Measurements from ENCODE around the gene SLC50A1.

The SLC50A1 gene

DNA sequence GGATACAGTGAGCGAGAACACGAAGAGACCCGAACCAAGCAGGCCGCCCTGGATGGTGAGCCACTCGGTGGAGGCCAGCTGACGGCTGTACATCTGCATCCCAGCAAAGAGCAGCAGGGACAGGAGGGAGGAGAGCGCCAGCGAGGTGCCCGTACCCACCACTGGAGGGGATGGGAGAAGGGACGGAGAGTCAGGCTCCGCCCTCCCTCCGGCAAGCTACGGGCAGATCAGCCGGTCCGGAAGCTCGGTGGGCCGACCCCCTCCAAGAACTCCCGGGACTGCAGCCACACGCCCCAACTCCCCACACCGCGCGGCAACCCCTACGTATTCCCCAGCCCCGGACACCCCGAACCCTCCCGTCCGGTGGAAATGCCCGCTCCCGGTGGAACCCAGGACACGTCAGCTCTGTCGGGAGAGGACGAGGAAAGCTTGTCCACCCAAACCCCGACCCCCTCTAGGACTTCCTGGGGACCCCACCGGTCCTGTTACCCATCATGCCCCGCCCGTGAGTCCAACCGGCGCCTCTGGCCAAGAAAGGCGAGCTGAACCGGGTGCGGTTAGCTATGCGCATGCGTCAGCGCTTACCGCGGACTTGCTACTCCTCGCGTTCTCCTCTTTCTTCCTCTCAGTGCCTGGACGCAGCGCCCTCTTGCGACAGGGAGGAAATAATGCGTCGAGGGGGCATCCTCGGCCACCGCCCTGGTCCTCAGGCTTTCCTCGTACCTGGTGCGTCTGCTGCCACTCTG, 37.3 kb downstream of the SLC50A1 start, which contains the start of gene KRTCAP2:
Gene KRTCAP2, minus strand, starts transcription at position 573 of the 746 bp plus-strand sequence. Its CDS starts 80 bp downstream, at position 493.
- DNase-seq = peak; percentile 92

DNA sequence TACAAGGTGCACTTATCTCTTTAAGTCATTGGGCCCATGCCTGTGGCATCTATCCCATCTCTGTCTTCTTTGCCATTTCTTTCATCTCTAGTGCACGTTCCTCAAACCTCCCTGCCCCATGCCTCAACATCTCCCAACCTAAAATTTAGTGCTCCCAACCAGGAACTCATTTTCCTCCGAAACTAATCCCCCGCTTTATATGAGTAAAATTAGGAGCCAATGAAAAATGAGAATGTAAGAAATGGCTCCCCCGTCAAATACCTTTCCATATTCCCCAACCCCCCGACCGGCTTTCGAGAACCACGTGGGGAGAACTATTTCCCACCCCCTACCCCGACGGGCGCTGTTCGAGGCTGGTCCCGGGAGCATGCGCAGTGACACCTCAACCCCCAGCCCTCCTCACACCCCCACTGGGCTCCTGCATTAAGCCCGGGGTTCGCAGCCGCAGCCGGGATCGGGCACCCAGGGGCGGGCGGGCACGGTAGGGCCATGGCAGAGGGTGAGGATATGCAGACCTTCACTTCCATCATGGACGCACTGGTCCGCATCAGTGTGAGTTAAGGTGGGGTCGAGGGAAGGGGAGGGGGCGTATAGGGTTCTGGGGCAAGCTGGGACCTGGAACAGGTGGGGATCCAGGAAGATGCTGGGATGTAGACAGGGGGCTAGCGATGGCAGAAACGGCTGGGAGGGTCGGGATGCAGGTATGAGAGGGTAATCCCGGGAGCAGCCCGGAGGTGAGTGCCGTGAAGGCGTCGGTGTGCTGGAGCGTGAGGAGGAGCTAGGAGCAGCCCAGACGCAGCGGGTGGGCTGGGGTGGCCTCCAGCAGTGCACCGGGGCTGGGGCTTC, 38.0 kb downstream of the SLC50A1 start, which contains the start of gene TRIM46:
Gene TRIM46, plus strand, starts transcription at position 372 of the 846 bp plus-strand sequence. Its CDS starts 118 bp downstream, at position 490.
- DNase-seq = peak; percentile 50

DNA sequence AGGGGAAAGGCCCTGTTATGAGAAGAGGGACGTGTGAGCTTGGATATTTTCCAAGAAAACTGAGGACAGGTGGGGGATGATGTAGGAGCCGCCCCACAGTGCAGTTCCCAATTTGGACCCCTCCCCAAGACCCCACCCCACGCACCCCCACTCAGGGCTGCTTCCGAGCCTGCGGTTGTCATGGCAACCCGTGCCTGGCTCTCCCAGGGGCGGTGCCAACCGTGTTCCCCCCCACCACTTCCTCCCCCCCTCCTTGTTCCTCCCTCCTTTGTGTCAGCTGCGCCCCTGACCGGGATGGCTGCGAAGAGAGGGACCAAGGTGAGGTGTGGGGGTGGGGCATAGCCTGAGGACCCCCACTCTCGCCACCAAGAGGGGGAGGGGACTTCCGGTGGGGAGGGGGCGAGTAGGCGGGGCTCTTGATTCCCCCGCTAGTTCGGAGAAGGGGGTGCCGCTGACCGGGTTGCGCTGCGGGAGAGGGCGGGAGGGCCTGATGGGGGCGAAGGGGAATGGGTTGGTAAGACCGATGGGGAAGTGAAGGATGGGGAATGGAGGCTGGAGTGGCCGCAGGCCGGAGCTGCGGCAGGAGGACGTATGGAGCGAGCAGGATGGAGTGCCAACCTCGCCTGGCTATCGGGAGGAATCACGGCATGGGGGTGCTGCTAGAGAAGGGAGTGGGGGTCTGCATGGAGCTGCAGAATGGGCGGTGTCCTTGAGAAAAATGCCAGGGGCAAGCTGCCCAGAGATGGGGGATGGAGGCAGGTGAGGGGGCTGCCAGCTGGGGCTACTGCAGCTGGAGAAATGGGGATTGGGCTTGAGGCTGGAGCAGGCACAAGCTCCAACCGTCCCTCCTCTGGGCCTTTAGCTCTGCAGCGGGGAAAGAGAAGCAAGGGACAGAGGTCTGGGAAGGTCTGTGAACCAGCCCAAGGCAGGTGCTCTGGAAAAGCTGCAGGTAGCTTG, 39.0 kb downstream of the SLC50A1 start:
- peak; percentile 36 for DNase-seq

DNA sequence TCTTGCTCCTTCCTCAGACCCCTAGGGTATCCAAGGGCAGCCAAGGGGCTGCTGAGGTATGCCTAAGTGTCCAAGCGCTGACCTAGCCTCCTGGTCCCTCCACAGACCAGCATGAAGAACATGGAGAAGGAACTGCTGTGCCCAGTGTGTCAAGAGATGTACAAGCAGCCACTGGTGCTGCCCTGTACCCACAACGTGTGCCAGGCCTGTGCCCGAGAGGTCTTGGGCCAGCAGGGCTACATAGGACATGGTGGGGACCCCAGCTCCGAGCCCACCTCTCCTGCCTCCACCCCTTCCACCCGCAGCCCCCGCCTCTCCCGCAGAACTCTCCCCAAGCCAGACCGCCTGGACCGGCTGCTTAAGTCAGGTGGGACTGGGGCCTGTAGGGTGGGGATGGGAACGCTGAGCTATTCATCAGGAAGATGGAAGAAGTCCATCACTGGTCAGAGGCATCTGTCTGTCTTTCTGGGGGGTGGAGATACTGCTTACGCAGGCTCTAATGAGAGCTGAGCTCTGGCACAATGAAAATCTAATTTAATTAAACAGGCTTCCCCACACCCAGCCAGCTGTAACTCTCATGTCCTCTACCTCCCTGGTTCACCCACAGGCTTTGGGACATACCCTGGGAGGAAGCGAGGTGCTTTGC, 39.8 kb downstream of the SLC50A1 start:
- DNase-seq = no peak

DNA sequence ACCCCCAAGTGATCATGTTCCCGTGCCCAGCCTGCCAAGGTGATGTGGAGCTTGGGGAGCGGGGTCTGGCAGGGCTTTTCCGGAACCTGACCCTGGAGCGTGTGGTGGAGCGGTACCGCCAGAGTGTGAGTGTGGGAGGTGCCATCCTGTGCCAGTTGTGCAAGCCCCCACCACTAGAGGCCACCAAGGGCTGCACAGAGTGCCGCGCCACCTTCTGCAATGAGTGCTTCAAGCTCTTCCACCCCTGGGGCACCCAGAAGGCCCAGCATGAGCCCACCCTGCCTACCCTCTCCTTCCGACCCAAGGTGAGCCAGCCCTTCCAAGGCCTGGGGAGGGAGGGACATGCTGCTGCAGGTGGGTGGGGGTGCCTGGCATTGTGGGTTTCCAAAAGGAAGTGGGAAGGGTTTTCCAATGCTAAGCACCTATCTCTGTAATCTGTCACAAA, 40.3 kb downstream of the SLC50A1 start:
- DNase-seq = no peak

DNA sequence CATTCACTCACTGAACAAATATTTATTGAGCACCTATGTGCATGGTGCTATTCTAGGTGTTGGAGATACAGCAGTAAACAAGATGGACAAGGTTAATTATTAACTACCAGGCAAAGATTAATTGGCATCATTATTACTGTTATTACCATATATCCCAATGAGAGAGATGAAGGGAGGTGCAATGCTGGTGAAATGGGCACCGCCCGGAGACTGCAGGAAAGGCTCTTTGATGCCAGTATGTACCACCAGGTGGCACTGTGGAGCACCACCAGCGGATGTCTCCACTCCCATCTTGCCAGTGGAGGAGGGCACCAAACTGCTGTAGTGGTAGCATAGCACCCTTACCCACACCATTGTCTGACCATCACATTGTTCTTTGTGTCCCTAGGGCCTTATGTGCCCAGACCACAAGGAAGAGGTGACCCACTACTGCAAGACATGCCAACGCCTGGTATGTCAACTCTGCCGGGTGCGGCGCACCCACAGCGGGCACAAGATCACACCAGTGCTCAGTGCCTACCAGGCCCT, 41.0 kb downstream of the SLC50A1 start:
- peak; percentile 52 for DNase-seq

DNA sequence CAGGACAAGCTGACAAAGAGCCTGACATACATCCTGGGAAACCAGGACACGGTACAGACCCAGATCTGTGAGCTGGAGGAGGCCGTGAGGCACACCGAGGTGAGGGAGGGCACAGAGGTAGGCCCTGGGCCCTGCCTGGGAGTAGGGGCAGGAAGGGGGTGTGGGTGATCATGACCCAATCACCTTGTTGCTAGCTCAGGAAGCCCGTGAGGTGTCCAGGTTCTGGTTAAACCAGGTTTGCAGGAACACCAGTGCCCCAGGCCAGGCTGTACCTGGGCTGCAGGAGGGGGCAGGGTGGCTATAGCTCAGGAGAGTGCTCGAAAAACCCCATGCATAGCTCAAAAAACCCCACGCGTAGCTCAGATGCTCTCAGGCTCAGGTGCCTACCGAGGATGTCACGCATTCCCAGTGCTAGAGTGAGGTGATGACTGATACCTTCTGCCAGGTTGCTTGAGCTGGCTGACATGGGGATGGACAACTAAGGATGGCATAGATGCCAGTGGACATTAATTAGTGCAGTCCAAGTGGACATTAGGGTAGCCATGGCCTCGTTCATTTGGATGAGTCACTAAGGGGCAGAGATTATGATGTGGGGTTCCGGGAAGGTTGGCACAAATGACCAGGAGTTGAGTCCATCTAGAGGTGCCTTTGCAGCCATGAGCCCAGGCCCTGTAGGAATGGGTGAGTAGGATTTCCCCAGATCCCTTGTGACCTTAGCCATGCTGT, 41.7 kb downstream of the SLC50A1 start:
- no peak for DNase-seq

DNA sequence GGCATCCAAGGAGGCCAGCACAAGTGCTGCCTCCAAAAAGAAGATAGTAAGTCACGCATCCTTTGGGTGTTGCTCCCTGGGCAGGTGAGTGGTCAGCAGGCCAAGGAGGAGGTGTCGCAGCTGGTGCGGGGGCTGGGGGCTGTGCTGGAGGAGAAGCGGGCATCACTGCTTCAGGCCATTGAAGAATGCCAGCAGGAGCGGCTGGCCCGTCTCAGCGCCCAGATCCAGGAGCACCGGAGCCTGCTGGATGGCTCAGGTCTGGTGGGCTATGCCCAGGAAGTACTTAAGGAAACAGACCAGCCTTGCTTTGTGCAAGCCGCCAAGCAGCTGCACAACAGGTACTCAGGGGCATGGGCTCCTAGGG, 42.2 kb downstream of the SLC50A1 start:
- no peak for DNase-seq

DNA sequence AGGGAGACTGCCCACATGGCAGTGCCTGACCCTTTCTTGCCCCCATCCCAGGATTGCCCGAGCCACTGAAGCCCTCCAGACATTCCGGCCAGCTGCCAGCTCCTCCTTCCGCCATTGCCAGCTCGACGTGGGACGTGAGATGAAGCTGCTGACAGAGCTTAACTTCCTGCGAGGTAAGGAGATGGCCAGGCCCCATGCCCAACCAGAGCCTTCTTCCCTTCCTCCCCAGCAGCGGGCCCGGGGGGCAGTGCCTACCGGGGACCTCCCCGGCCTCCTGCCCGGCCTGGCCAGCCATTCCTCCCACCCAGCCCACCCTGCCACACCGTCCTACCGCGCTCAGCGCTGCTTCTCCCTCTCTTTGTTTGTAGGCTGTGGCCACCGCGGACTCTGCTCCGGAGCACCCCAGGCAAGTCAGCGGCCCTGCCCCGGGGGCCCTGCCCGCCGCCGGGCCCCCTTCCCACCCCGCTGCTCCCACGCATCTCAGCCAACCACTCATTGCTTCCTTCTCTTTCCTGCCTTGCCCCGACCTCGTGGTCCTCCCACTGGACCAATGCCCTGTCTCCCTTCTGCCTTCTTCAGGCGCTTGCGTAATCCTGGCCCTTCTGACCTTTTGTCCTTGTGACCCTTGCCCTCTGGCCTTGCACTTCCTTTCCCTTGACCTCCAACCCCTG, 42.9 kb downstream of the SLC50A1 start:
- DNase-seq = no peak

DNA sequence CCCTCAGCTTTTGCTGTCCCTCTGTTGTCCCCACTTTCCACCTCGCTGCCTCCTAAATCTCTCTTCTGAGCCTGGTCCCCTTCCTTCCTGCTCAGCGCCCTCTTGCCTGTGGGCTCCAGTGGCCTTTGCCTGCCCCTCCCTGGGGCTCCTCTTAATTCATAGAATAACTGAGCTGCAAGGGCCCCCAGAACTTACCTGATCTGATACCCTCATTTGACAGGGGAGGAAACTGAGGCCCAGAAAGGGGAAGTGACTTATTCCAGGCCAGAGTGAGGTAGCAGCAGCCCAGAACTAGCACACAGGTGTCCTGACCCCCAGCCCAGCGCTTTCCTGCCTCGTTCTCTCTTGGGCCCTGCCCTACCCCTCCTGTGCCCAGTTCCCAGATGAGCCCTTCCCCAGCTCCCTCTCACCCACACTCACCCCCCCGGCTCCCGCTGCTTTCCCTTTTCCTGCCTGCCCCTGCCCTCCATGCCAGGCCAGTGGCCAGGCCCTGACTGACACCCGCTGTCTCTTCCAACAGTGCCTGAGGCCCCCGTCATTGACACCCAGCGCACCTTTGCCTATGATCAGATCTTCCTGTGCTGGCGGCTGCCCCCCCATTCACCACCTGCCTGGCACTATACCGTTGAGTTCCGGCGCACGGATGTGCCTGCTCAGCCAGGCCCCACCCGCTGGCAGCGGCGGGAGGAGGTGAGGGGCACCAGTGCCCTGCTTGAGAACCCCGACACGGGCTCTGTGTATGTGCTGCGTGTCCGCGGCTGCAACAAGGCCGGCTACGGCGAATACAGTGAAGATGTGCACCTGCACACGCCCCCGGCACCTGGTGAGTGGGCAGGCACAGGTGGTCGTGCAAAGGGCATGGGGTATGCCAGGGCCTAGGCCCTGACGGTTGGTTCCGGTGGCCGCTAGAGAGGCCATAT, 43.7 kb downstream of the SLC50A1 start:
- no peak for DNase-seq

DNA sequence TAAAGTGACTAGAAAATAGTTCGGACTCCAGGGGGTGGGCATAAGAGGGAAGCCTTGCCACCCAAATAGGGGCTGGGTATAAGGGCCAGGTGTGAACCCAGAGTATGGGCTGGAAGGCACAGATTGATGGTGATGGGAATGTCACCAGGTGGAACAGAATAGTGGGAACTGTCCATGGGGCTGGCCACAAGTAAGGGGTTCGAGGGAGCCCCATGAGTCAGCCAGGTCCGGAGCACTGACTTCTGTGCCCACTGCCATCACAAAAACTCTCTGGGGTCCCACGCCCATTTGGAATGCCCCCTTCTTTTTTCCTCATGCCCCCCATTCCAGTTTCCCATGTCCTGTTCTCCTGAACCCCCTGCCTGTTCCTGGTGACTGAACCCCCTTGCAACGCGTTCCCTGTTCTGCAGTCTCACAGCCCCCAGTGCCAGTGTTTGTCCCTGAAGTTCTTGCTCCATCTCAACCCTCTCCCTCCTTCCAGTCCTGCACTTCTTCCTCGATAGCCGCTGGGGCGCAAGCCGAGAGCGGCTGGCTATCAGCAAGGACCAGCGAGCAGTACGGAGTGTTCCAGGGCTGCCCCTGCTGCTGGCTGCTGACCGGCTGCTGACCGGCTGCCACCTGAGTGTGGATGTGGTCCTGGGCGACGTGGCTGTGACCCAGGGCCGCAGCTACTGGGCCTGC, 45.9 kb downstream of the SLC50A1 start:
- no peak for DNase-seq

DNA sequence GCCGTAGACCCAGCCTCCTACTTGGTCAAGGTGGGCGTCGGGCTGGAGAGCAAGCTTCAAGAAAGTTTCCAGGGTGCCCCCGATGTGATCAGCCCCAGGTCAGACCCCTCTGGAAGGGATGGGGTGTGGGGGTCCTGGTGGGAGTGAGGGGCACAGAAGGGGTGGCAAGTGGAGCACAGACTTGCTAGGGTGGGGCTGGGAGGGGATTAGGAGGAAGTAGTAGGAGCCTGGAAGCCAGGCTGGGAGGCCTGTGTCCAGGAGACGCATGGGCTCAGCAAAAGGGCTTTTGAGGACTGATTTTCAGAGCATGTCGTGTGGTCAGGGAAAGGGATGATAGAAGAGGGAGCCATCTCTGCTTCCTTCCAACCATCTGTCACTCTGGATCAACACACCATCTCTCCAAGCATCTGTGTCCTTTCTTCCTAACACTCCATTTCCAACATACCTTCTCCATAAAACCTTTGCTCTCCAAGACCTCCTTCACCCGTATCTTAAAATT, 46.4 kb downstream of the SLC50A1 start:
- no peak for DNase-seq

DNA sequence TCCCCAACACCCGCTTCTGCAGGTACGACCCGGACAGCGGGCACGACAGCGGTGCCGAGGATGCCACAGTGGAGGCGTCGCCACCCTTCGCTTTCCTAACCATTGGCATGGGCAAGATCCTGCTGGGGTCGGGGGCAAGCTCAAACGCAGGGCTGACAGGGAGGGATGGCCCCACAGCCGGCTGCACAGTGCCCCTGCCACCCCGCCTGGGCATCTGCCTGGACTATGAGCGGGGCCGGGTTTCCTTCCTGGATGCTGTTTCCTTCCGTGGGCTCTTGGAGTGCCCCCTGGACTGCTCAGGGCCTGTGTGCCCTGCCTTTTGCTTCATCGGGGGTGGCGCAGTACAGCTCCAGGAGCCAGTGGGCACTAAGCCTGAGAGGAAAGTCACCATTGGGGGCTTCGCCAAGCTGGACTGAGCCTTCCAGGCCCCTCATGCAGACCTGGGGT, 48.1 kb downstream of the SLC50A1 start:
- DNase-seq = no peak

DNA sequence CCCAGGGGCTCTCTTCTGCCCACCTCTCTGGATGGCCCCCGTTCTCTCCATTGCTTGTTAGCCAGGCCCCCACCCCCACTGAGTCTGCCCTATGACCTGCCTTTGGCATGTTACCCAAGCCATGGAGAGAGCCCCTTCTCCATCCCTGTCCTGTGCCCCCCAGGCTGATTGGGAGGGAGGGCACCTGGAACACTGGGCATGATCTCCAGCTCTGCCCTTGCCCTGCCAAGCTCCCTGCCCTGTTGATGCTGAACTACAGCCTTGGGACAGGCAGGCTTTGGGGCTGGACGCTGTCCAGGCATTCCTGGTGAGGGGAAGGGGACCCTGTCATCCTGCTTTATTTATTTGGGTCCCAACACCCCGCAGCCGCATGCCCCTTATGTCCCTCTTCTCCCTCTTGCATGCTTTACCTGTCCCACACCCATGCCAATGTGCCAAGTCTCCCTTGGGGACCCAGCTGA, 48.7 kb downstream of the SLC50A1 start:
- DNase-seq = no peak

DNA sequence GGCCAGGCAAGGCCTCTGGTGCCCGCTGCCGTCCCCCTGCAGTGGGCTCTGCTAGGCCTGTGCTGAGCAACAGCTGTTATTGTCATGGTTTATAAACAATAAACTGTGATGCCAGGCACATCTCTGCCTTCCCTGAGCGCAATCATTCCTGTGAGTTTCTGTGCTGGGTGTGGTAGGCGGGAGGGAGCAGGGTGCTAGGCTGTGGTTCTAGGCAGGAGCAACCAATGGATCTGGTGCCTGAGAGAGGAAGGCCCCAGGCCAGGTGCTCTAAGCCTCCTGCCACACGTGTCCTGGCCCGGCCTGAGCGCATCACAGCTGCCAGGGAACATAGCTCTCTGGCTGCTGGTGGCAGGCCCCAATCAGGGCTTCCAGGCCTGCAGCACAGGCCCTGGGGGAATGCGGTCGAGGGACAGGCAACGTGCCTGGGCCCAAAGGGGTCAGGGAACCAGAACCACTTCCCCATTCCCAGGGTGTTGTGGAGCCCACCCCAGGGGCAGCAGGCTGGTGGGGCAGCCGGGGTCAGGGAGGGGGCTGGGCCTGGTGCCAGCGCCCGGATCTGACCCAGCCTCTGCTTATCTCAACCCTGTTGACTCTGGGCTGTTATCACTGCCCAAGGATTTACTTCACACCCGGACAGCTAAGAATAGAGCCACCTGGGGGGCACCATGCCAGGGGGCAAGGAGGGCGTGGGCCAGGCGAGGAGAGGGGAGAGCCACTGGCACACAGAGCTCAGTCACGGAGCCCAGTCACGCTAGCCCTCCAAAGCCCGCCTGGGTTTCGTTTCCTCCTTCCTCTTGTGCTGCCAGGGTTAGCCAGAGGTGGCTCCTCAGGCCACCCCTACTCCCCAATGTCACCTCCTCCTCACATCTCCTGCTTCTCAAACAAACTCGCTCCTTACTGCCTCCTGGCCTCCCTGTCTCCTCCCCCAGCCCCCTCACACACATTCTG, 49.5 kb downstream of the SLC50A1 start:
- DNase-seq = no peak

DNA sequence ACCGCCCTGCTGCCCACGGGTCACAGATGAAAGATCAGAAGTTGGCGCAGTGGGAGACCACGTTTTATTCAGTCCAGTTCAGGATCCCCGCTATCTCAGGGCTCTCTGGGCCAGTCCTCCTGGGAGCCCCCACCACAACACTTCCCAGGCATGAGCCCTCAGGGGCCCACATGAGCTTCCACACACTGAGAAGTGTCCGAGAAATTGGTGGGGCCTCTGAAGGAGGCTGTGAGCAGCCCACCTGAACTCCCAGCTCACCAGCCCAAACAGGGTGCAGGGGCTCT, 50.1 kb downstream of the SLC50A1 start:
- no peak for DNase-seq

DNA sequence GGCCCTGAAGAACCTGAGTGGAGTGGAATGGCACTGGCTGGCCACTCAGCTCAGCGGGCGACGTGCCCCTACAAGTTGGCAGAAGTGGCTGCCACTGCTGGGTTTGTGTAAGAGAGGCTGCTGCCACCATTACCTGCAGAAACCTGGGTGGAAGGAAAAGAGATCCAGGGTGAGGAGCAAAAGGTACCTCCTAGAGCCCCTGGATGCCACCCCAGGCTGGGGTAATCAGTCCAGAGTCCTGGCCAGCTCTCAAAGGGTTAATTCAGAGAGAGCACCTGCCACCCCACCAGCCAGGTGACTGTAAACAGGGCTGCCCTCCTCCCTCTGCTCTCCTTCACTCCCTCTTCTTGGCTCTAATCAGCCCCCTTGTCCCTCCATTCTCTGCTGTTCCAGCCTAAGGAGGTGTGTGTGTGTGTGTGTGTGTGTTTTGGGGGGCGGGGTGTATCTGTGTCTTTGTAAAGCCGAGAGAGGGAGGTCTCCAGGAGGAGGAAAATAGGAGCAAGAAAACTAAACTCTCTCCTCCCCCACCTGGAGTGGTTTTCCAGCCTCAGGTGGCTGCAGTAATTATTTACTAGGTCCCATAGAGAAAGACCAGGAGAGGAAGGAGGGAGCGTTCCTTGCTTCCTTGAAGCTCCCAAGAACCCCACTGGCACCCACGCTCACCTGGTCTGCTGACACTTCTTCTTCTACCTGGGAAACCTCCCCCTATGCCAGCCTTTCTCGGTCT, 50.6 kb downstream of the SLC50A1 start:
- no peak for DNase-seq
